NCI-H187 (cell line): ENCODE data around the gene ZFYVE19.
"Not testable (repeated sequence)": the region's sequence is repeated elsewhere in the genome, so short reads cannot be mapped to it uniquely, and the experiment has no call there.

ENCODE experiments used
- DNase-seq, 2 experiments: peaks; one replicate each; lab custom pipeline; 2025; lab: John Stamatoyannopoulos, UW

Gene ZFYVE19

DNA sequence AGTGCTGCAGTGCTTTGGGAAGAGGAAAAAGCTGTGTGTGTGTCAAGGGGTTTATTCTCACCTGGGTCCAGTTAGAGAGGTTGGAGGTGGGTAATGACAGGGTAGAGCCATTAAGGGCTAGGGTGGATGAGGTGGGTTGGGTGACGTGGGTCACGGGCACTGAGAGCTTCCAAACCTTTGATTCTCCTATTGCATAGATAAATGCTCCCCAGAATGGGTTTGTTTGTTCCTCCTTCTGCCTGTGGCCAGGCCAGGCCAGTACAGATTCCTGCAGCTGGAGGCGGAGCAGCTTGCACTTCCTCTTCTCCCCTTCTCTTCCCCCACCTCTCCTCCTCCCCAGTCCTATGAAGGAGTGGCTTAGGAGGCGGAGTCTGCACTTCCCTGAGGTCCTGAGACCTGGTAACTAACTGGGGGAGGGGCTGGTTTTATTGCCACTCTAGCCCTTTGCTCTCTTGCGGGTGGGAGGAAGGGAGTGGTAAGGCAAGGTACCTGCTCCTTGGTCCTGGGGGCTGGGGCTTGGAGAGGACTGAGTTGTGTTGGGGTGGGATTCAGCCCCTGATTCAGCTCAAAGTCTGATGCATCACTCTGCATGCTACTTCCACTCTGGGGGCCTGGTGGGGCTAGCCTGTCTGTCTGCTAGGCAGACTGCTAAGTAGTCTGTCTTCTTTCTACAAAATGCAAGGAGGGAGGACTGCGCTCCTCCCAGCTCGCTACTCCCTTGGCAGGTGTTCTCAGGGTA is 40.5 kb downstream of the ZFYVE19 start:
- peak in 1 of 2 experiments; percentile 38 for DNase-seq

DNA sequence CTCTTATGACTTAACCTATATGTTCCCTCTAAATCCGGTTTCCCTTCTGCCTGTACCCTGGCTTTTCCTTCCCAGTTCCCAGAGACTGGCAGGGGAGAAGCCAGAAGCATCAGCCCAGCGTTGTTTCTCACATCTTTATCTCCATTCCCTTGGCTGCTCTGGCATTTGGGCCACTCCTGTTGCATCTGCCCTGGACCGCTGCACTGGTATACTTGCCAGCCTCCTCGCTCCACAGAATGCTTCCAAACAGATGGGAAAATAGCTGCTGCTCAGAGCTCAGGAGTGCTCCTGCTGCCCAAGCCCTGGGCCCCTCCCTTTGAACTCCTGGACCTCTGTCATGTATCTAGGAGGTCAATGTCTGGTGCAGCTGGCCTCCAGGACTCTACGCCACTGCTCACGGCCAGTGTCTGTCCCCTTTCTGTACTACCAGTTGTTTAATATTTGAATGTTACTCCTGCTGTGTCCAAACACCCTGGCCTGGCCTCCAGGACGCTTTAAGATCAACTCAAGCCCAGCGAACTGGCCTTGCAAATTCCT is 43.8 kb downstream of the ZFYVE19 start:
- no peak for DNase-seq

DNA sequence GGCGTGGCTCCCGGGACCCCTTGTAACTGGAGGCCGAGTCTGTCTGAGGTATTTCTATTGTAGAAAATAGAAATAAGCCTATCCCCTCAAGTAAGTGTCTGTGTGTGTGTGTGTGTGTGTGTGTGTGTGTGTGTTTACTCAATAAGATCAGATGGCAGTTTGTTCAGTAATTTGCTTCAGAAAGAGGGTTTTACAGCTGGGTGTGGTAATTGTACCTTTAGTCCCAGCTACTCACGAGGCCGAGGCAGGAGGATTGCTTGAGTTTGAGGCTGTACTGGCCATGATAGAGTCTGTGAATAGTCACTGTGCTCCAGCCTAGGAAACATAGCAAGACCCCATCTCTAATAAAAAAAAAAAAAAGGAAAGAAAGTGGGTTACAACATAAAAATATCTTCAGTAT is 45.6 kb downstream of the ZFYVE19 start:
- DNase-seq, result no peak

DNA sequence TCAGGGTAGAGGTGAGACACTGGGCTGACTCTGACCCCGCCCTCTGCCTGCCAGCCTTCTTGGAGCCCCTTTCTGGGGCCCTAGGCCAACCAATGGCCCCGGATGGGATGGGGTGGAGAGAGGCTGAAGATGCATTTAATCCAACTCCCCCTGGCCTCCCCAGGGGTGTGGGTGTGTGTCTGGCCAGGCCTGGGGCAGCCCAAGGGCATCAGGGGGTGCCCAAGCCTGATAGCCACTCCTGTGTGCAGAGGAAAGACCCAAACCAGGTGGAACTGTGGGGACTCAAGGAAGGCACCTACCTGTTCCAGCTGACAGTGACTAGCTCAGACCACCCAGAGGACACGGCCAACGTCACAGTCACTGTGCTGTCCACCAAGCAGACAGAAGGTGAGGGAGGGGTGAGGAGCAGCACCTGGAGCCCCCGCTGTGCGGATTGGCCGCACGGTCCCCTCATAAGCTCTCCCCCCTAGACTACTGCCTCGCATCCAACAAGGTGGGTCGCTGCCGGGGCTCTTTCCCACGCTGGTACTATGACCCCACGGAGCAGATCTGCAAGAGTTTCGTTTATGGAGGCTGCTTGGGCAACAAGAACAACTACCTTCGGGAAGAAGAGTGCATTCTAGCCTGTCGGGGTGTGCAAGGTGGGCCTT is 46.5 kb downstream of the ZFYVE19 start:
- no peak for DNase-seq

DNA sequence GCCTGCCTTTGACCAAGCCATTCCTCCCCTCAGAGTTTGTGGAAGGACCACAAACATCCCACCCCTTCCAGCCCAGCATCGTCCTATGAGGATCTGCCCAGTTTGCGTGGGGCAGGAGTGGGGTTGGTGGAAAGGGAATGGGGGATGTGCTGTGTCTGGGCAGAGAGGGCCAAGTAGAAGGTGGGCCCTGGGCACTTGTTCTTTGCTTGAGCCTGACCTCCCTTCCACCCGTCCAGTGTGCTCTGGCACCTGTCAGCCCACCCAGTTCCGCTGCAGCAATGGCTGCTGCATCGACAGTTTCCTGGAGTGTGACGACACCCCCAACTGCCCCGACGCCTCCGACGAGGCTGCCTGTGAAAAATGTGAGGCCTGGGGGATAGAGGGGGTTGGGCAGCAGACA is 47.3 kb downstream of the ZFYVE19 start:
- DNase-seq, result no peak

DNA sequence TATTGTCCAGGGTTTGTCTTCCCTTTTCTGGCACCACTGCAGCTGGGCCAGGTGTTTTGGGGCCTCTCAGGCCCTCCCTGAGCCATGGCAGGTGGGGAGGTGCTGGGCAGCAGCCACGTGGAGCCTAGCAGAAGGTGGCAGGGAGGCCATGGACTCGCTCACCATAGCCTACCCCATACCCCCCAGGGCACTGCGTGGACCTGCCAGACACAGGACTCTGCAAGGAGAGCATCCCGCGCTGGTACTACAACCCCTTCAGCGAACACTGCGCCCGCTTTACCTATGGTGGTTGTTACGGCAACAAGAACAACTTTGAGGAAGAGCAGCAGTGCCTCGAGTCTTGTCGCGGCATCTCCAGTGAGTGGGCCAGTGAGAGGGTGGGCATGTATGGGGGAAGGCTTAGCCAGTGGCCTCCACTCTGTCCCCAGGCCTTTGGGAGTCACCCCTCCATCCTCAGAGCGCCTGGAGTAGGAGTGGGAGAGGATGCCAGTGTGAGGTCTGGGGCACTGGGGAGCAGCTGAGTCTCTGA is 48.9 kb downstream of the ZFYVE19 start:
- no peak for DNase-seq

DNA sequence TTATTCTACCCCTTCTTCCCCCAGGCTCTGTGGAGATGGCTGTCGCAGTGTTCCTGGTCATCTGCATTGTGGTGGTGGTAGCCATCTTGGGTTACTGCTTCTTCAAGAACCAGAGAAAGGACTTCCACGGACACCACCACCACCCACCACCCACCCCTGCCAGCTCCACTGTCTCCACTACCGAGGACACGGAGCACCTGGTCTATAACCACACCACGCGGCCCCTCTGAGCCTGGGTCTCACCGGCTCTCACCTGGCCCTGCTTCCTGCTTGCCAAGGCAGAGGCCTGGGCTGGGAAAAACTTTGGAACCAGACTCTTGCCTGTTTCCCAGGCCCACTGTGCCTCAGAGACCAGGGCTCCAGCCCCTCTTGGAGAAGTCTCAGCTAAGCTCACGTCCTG is 49.9 kb downstream of the ZFYVE19 start:
- DNase-seq, result no peak

DNA sequence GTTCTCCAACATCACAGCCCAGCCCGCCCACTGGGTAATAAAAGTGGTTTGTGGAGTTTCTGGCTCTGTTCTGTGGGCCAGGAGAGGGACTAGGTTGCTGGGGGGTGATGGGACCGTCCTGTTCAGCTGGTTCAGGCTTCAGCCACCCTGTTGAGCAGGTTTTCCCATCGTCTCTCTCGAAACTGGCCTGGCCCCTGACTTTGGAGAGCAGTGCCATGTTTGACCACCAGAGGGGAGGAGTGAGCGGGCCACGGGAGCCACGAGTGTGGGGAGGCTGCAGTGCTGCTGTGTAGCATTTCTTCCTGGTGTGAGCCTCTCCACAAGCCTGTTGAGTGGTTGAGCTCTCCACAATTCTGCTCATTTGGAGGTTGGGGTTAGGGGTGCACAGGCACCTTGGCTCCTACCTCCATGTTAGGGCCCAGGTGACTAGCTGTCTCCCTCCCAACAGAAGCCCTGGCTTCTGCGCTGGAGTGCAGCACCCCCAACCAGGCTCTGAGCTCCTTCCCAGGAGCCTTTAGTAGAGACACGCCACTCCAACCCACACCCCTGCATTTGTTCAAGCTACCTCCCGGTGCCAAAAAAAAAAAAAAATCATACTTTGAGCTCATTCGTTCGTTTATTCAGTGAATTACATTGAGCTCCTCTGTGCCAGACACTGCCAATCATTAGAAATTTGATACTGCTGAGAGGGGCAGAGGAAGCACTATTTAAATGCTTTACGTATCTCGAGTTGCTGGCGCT is 50.9 kb downstream of the ZFYVE19 start:
- DNase-seq, result no peak

DNA sequence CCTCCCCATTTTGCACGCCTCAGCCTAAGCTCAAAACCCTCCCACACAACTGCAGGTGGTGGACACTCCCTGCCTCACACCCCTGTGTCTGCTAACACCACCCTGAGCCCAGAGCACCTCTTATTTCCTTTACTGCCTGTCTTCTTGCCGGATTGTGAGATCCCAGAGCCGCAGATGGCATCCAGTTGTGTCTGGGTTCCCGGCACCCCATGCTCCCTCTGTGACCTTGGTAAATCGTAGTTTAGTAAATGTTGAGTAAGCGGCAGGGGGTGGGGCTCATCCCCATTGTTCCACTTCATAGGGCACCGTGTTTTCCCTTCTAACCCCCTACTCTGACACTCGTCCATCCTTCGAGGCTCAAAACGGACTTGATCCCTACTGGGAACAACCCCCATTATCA is 51.8 kb downstream of the ZFYVE19 start:
- DNase-seq, result no peak

DNA sequence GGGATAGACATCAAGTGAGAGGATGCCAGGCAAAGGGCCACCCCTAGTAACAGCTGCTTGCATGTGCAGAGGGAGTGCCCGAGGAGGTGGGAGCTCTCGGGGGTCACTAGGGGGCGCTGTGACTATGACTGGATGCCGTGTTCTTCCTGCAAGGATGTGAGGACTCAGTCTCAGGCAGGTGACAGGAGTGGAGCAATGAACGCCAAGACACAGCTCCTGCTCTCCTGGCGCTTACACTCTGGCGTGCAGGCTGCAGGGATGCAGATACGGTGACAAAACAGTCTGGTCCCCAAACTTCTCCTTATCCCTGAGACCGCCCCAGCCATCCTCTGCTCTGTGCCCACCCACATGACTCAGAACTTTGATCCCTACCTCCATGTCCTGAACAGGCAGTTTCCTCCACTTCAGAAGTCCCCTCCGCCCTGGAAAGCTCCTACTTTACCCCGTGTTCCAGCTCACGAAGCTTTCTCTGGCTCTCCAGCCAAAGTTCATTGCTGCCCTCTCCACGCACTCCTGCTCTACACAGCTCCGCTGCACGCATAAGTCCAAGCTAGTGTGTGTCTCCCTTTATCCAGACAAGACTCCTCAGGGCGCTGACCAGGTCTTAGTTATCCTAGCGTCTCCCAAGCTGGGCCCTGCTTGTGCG is 52.4 kb downstream of the ZFYVE19 start:
- DNase-seq, result no peak

DNA sequence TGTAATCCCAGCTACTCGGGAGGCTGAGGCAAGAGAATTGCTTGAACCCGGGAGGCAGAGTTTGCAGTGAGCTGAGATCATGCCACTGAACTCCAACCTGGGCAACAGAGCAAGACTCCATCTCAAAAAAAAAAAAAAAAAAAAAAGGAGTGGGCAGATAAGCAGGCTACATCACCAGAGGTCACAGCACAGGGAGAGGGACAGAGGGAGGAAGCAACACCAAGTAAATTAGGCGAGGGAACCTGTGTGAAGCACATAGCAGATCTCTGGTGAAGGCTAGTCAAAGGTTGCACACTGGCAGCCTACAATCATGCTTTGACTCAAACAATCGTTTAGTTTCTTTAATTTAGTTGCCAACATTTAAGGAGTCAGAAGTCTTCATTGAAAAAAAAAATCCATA is 54.3 kb downstream of the ZFYVE19 start:
- DNase-seq, result not testable (repeated sequence)

DNA sequence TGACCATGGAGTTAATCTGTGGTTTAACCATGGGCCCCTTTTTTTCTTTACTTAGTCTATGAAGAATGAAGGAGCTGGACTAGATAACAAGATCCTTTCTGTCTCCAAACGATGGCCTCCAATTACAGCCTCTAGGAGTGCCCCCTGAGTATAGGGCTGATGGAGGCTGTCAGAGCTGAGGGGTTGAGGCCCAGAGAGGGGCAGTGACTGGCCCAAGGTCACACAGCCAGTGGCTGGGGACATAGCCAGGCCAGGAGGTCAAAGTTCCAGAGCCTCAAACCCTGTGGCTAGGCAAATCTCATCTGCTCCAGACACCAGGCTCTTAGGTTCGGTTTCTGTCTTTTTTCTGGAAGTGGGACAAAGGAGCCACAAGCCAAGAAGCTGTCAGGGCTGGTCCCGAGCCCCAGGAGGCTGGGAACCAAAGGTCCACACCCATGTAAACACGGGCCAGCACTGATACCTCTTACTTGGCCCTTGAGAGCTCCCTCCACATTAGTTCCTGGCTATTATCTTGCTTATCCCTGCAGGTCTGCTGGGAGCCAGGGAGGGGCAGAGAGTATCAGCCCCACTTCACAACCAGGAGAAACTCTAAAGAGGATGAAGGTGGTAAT is 56.9 kb downstream of the ZFYVE19 start:
- no peak for DNase-seq
